Caco-2 (cell line): ENCODE data around the gene CLINT1. TPM values are rescaled to one million over a fixed set of nuclear protein-coding genes. Genes with fewer than 3 reads are reported as not detected.
A peak's percentile ranks its signal among the peaks of the same experiment; 100 is the strongest.

Experiments
- BruUV-seq: library from RNA; stranded (reverse); fragments of 400-500 nt; replicated peaks from 2 replicates; lab custom pipeline; 2021; lab: Mats Ljungman, UMichigan
- CTCF ChIA-PET: fragments of 300-600 bp; sonication (Branson Sonifier 250); formaldehyde crosslinking; loops from one replicate; lab custom pipeline; 2022; ENCODE audit warnings: antibody characterized with exemption; lab: Charles Lee
- POLR2A ChIA-PET: fragments of 300-600 bp; sonication (Branson Sonifier 250); formaldehyde crosslinking; loops from one replicate; lab custom pipeline; 2022; ENCODE audit warnings: antibody characterized with exemption; lab: Charles Lee
- DNase-seq, 2 experiments: peaks; one replicate each; pipeline versions ENCODE4 v3.0.0 to v3.0.0-alpha.2; 2020 to 2022
- H3K27me3 ChIP-seq: replicated peaks from 2 replicates; pipeline ENCODE4 v1.6.0; 2011; ENCODE audit warnings: low read length; ENCODE audit not compliant: control insufficient read depth, insufficient read depth
- H3K36me3 ChIP-seq: 2 replicates; pipeline ENCODE4 v1.5.1; 2011; ENCODE audit warnings: low read length; ENCODE audit not compliant: control insufficient read depth, insufficient read depth
- H3K4me1 ChIP-seq: fragments of 250-450 bp; sonication (Bioruptor Pico); 2 replicates; pipeline ENCODE4 v1.5.1; 2020; ENCODE audit warnings: mild to moderate bottlenecking
- H3K4me3 ChIP-seq: 2 replicates; pipeline ENCODE4 v1.5.1; 2011; ENCODE audit warnings: low read depth, mild to moderate bottlenecking, control low read depth, low read length
- H3K9me3 ChIP-seq: fragments of 250-450 bp; sonication (Bioruptor Pico); 2 replicates; pipeline ENCODE4 v1.5.1; 2020; ENCODE audit warnings: mild to moderate bottlenecking, moderate library complexity
- H3K27ac Mint-ChIP-seq: one replicate; pipeline ENCODE4 v1.8.0; 2022; ENCODE audit warnings: mixed read lengths; ENCODE audit not compliant: unreplicated experiment
- H3K27me3 Mint-ChIP-seq: one replicate; pipeline ENCODE4 v1.8.0; 2022; ENCODE audit warnings: mixed read lengths; ENCODE audit not compliant: insufficient read depth, unreplicated experiment
- H3K36me3 Mint-ChIP-seq: one replicate; pipeline ENCODE4 v1.8.0; 2022; ENCODE audit warnings: mild to moderate bottlenecking, mixed read lengths; ENCODE audit not compliant: insufficient read depth, unreplicated experiment
- H3K4me1 Mint-ChIP-seq: one replicate; pipeline ENCODE4 v1.8.0; 2022; ENCODE audit warnings: low read depth, mixed read lengths; ENCODE audit not compliant: unreplicated experiment
- H3K4me3 Mint-ChIP-seq: one replicate; pipeline ENCODE4 v1.8.0; 2022; ENCODE audit warnings: mild to moderate bottlenecking, moderate library complexity, mixed read lengths; ENCODE audit not compliant: unreplicated experiment
- H3K9me3 Mint-ChIP-seq: one replicate; pipeline ENCODE4 v1.8.0; 2022; ENCODE audit warnings: mixed read lengths; ENCODE audit not compliant: unreplicated experiment
- CTCF ChIP-seq, 2 experiments: fragments of 200-600 bp in 1 of 2; IDR thresholded peaks; 1 replicate in 1 of 2; 2 replicates in 1 of 2; pipeline versions ENCODE4 v1.5.1 to v1.8.0; 2011 to 2022; ENCODE audit warnings: antibody characterized with exemption in 1 of 2, control low read depth in 1 of 2, inconsistent platforms in 1 of 2, low read depth in 1 of 2, low read length in 1 of 2, mild to moderate bottlenecking in 1 of 2, moderate library complexity in 1 of 2; ENCODE audit not compliant: insufficient read depth in 1 of 2, severe bottlenecking in 1 of 2, unreplicated experiment in 1 of 2
- intact Hi-C: fragments of 100-400 bp; cut with micrococcal nuclease; formaldehyde crosslinking; loops from one replicate; pipeline ENCODE4 v1.10.0; 2022; ENCODE audit not compliant: unreplicated experiment
- total RNA-seq: library from RNA; stranded (reverse); gene quantifications from 2 replicates; pipeline ENCODE4 v1.2.3, GENCODE V29; 2022

CLINT1 gene
- total RNA-seq, 1 experiment from 2014 or later, result 88.7 TPM

- Histone ChIP-seq H3K9me3 (no peaks in the 10 kb centered on the region), H3K4me3 (no peak overlapping the region), H3K27me3 (no peaks in the 10 kb centered on the region), H3K4me1 (no peaks in the 10 kb centered on the region), H3K36me3 (no peaks in the 10 kb centered on the region)
- TF ChIP-seq CTCF (IDR thresholded peaks at IDR 0.05; ENCODE audit: insufficient read depth in 1 of 2, low read depth in 1 of 2, low read length in 1 of 2, severe bottlenecking in 1 of 2, unreplicated experiment in 1 of 2), result peak; percentile 13 to 34
- ChIA-PET CTCF (interaction anchor here (0.6 to 1.0 kb wide), 4 partner anchors 67 to 386 kb away, joined by 3 read pairs; partner anchors contain the start of gene NIPAL4), POLR2A (no interaction called here)
- Mint-ChIP-seq H3K9me3 (no peaks in the 10 kb centered on the region), H3K4me1 (no peaks in the 10 kb centered on the region), H3K36me3 (peaks cover 14% of the 10 kb centered on the region), H3K27ac (no peak overlapping the region), H3K4me3 (no peak overlapping the region), H3K27me3 (no peaks in the 10 kb centered on the region)
- no TSS peak for BruUV-seq
- no peak for DNase-seq
- intact Hi-C loops, result no loop called here
Observed at GRCh38 chr5:157828944-157829639, 29.9 kb downstream of the CLINT1 start.

GRCh38 chr5:157828105-157828943, 30.6 kb downstream of the CLINT1 start:
- no peak overlapping the region for H3K4me3 Mint-ChIP-seq
- no peak overlapping the region for H3K27ac Mint-ChIP-seq

More at GRCh38 chr5:157828105-157828943, 30.6 kb downstream of the CLINT1 start:
- no TSS peak for BruUV-seq
- peaks cover under 1% of the 10 kb centered on the region; the same call in 1 of the 2 replicates for H3K4me1 ChIP-seq
- no peaks in the 10 kb centered on the region for H3K4me1 Mint-ChIP-seq
- H3K27me3 ChIP-seq, result no peaks in the 10 kb centered on the region
- H3K36me3 Mint-ChIP-seq, result peaks cover 8% of the 10 kb centered on the region
- DNase-seq, result no peak
- POLR2A ChIA-PET, result no interaction called here
- intact Hi-C loops, result no loop called here
- H3K9me3 ChIP-seq, result no peaks in the 10 kb centered on the region
- no peaks in the 10 kb centered on the region for H3K27me3 Mint-ChIP-seq
- no peak overlapping the region for H3K4me3 ChIP-seq
- no peaks in the 10 kb centered on the region for H3K36me3 ChIP-seq
- H3K9me3 Mint-ChIP-seq, result no peaks in the 10 kb centered on the region
- CTCF ChIA-PET, result interaction anchor here (0.6 to 1.0 kb wide), 2 partner anchors 66 to 385 kb away, joined by 3 read pairs; no protein-coding TSS in a partner anchor
- no peak for TF ChIP-seq CTCF (IDR thresholded peaks at IDR 0.05; ENCODE audit: insufficient read depth in 1 of 2, low read depth in 1 of 2, low read length in 1 of 2, severe bottlenecking in 1 of 2, unreplicated experiment in 1 of 2)
